ENCODE measurements around the gene ZNF575.
"Not testable (repeated sequence)": the region's sequence is repeated elsewhere in the genome, so short reads cannot be mapped to it uniquely, and the experiment has no call there.

ZNF575 gene

GRCh38 chr19:43545981-43546380 is 13.0 kb downstream of the ZNF575 start:
- DNase-seq = no peak

GRCh38 chr19:43546581-43546980 is 13.6 kb downstream of the ZNF575 start:
- DNase-seq = no peak

DNA sequence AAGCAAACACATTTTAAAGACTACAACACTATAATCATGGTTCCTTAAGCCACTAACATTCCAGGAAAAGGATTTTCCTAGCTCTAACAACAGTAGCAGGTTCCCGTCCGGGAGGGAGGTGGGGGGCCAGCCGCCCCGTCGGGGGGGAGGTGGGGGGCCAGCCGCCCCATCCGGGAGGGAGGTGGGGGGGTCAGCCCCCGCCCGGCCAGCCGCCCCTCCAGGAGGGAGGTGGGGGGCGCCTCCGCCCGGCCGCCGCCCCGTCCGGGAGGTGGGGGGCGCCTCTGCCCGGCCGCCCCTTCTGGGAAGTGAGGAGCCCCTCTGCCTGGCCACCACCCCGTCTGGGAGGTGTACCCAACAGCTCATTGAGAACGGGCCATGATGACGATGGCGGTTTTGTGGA is 14.9 kb downstream of the ZNF575 start:
- not testable (repeated sequence) for DNase-seq

GRCh38 chr19:43548706-43549105 is 15.7 kb downstream of the ZNF575 start:
- DNase-seq = no peak

DNA sequence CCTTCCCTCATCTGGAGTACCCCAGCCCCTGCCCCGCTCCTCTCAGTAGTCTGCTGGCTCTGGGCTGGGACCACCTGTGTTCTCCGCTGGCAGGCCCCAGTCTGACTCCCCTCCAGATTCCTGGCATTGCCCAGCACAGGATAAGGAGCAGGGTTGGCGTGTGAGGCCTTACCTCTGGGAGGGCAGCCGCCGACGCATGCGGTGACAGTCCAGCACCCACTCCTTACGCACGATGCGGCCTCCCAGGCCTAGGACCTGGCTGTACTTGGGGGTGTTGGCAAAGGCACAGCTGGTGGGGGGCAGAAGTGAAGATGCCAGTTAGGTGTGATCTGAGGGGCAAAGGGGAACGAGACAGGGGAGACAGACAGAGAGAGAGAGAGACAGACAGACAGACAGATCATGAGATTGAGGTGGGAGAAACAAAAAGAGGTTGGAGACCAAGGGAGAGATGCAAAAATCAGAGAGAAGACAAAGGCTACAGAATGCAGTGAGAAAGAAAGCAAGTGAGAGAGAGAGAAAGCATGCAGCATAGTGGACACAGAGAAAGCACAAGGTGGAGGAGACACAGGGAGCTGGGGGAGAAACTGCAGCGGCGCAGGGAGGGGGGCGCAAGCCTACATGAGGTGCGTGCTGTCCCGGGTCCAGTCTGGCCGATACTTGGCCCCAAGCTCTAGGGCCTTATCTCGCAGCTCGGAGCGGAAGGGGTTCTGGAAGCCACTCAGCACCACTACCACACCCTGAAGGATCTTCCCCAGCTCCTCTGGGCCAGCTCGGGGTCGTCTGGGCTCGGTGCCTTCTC is 18.6 kb downstream of the ZNF575 start:
- DNase-seq = no peak

GRCh38 chr19:43552198-43552450 is 19.1 kb downstream of the ZNF575 start:
- no peak for DNase-seq

DNA sequence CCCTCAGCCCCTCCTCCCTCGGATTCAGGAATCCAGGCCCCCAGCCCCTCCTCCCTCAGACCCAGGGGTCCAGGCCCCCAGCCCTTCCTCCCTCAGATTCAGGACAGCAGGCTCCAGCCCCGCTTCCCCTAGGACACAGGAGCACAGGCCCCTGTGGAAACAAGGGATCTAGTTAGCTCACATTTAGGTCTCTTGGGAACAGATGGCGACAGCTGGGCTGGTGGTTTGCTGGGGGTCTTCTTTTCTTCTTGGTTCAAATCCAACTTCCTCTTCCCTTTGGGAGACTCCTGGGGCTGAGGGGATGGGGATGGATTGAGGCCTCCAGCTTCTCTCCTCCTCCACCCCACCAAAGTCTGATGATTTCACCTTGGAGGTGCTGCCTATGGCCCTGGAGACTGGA is 19.6 kb downstream of the ZNF575 start:
- no peak for DNase-seq

DNA sequence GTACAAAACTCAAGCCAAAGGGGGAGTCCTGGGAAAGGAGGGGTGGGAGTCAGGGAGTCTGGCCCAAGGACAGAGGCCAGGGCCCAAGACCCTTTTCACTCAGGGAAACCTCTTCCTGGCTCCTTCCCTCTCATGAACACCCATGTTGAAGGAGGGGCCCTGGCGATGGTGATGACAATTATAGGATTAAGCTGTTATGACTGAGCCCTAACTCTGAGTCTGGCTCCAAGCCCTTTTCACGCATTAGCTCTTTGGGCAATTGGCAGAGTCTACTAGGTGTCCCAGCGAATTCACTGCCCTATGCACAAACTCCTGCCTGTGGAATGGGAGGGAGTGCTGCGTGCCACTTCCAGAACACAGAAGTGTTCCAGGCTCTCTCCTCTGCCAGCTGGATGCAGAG is 20.7 kb downstream of the ZNF575 start:
- no peak for DNase-seq

DNA sequence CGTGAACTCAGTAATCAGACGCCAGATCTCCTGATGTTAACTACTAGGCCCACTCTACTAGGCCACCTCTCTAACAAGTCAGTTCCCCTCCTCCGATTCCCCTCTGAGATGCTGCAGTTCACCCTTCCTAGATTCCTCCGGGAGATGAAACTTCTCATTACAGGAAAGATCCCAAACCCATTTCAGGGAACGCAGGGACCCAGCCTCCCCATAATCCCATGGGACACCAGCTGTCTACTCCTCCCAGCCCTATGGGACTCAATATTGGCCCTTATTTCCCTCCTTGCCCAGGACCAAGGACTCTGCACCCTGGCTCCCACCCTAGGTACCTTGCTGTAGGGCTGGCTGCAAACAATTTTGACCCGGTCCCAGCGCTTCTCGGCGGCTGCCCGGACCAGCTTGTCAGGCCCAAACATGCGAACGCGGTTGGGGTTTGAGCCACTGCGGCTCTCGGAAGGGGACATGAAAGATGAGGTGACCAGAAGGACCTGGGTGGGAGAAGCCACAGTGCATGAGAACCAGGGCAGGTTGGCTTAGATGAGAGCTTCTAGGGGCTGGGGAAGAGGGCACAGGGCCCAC is 21.4 kb downstream of the ZNF575 start:
- DNase-seq = no peak

- DNase-seq = peak; percentile 82
Observed at GRCh38 chr19:43555185-43555770, 22.3 kb downstream of the ZNF575 start.

- DNase-seq = peak; percentile 20
Observed at GRCh38 chr19:43560687-43561086, 27.7 kb downstream of the ZNF575 start.

- no peak for DNase-seq
Observed at GRCh38 chr19:43561139-43561970, 28.4 kb downstream of the ZNF575 start.

- no peak for DNase-seq
Observed at GRCh38 chr19:43562226-43562697, 29.3 kb downstream of the ZNF575 start.

- DNase-seq = peak; percentile 92
Observed at GRCh38 chr19:43562698-43563241, 29.8 kb downstream of the ZNF575 start.

GRCh38 chr19:43563816-43564457 is 30.9 kb downstream of the ZNF575 start:
- DNase-seq = no peak

- no peak for DNase-seq
Observed at GRCh38 chr19:43564800-43565199, 31.8 kb downstream of the ZNF575 start.

DNA sequence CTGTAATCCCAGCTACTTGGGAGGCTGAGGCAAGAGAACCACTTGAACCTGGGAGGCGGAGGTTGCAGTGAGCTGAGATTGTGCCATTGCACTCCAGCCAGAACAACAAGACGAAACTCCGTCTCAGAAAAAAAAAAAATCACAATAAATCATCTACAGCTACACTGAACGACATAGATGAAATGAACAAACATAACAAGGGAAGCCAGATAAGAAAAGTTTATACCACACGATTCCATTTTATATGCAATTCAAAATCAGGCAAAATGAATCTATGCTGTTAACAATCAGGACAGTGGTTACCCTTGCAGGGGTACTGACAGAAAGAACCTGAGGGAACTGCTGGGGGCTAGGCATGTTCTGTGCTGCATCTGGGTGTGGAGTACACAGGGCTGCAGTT is 36.7 kb downstream of the ZNF575 start:
- no peak for DNase-seq

GRCh38 chr19:43570174-43570791 is 37.3 kb downstream of the ZNF575 start:
- no peak for DNase-seq

GRCh38 chr19:43572171-43572588 is 39.2 kb downstream of the ZNF575 start:
- DNase-seq = no peak

DNA sequence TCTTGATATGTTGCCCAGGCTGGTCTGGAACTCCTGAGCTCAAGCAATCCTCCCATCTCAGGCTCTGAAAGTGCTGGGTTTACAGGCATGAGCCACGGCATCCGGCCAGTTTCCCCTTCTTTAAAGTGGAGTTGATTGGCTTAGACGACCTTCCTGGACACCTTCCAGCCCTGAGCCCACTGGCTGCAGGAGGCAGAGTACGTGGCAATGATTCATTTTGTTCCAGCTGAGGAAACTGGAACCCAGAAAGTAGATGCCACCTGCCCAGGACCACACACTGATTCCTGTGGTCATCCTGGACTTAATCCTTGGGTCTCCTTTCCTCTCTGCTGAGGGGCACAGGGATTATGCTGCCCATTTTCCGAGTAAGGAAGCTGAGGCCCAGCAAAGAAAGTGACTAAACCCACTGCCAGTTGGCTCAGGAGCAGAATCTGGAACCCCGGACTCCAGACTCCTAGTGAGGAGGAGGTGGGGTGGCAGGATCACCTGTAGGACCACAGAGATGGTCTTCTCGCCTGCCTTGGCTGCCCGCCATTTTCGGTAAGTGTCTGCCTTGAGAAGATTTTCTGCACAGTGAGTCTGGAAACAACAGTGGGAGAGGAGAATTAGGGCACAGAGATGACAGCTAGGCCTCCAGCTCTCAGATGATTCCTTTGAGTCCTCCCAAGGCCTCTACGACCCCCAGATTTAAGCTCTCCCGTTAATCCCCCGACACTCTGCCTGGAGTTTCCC is 41.6 kb downstream of the ZNF575 start:
- no peak for DNase-seq

- DNase-seq = peak; percentile 99
Observed at GRCh38 chr19:43575156-43575950, 42.4 kb downstream of the ZNF575 start, which contains the start of the genes PINLYP and XRCC1. Gene PINLYP (plus strand): TSS chr19:43575801. CDS start chr19:43577192, 1,391 bp downstream. Gene XRCC1 (minus strand): TSS chr19:43575527. CDS start chr19:43575458, 69 bp downstream.

All from CD4-positive, alpha-beta T cell treated with Interferon gamma for 1 hour (primary cell).